ENCODE measurements around the gene FBXW8. TPM values are rescaled to one million over a fixed set of nuclear protein-coding genes. Genes with fewer than 3 reads are reported as not detected.

The FBXW8 gene
- total and polyA plus RNA-seq, 2 experiments from 2014 or later = 17.0 to 20.6 TPM

DNA sequence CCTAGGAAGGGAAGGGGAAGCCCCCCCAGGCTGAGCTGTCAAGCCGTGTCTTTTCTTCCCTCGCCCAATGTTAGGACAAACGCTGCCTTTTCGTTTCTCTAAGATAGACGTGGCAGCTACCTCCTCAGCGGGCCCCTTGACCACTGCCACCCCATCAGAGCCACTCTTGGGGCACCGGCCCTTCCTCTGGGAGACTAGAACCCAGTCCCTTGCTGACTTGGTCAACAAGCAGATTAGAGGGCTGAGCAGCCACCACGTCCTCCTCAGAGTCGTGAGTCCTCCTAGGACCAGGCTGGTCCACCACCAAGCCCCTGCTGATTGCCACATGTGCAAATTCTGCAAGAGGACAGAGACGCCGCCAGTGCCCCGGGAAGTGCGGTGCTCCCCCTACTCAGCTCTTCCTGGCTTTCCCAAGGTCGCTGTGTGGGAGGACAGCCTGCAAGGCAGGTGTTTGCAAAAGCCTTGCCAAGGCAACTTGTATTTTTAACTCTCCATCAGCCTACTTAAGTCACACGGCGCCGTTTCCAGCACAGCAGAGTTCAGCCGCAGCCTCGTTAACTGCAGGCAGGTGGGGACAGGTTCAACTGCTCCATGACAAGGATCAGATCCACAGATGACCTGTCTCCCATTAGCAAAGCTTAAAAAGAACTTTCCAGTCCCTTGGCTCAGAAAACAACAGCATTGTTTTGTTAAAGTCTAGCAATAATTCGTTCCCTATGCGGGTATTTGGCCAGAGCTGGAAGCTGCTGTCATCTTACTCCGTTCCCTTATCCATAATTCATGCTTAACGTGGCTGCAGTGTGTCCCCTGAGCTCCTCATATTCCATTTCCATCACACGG lies 122.9 kb downstream of the FBXW8 start:
- Histone ChIP-seq H3K4me1 (ENCODE audit: insufficient read depth) (peaks cover 23% of the 10 kb centered on the region), H3K9me3 (ENCODE audit: low read depth) (no peaks in the 10 kb centered on the region), H4K20me1 (ENCODE audit: insufficient read depth, poor library complexity, severe bottlenecking) (no peaks in the 10 kb centered on the region), H2AFZ (no peak overlapping the region), H3K4me2 (no peak overlapping the region), H3K79me2 (no peaks in the 10 kb centered on the region), H3K9me2 (replicated peaks; ENCODE audit: insufficient read depth) (no peaks in the 10 kb centered on the region), H3K36me3 (replicated peaks; ENCODE audit: insufficient read depth, low read depth) (no peaks in the 10 kb centered on the region), H3K27ac (no peak overlapping the region), H3K4me3 (no peak overlapping the region), H3K27me3 (no peaks in the 10 kb centered on the region)
- WGBS (ENCODE audit: low lambda C conversion rate, missing lambda C conversion rate) = 64% methylated on average over 24 of the region's 24 CpGs
- TF ChIP-seq EZH2phosphoT487 (IDR thresholded peaks at IDR 0.05; ENCODE audit: low read depth, severe bottlenecking, unreplicated experiment) (no peak), CTCF (IDR thresholded peaks at IDR 0.05; ENCODE audit: poor library complexity) (no peak), EZH2 (IDR thresholded peaks at IDR 0.05; ENCODE audit: borderline replicate concordance) (no peak)
- no peak for DNase-seq (ENCODE audit: low spot score)

- Histone ChIP-seq H3K27ac (no peak overlapping the region), H3K27me3 (no peaks in the 10 kb centered on the region), H4K20me1 (ENCODE audit: insufficient read depth, poor library complexity, severe bottlenecking) (no peaks in the 10 kb centered on the region), H3K4me1 (ENCODE audit: insufficient read depth) (peaks cover 23% of the 10 kb centered on the region), H2AFZ (no peak overlapping the region), H3K4me2 (no peak overlapping the region), H3K4me3 (no peak overlapping the region), H3K79me2 (no peaks in the 10 kb centered on the region), H3K36me3 (replicated peaks; ENCODE audit: insufficient read depth, low read depth) (no peaks in the 10 kb centered on the region), H3K9me3 (ENCODE audit: low read depth) (no peaks in the 10 kb centered on the region), H3K9me2 (replicated peaks; ENCODE audit: insufficient read depth) (no peaks in the 10 kb centered on the region)
- 68% methylated on average over 10 of the region's 10 CpGs for whole genome bisulfite sequencing (ENCODE audit: low lambda C conversion rate, missing lambda C conversion rate)
- TF ChIP-seq EZH2 (IDR thresholded peaks at IDR 0.05; ENCODE audit: borderline replicate concordance) = no peak
- TF ChIP-seq CTCF (IDR thresholded peaks at IDR 0.05; ENCODE audit: poor library complexity) = no peak
- no peak for TF ChIP-seq EZH2phosphoT487 (IDR thresholded peaks at IDR 0.05; ENCODE audit: low read depth, severe bottlenecking, unreplicated experiment)
- no peak for DNase-seq (ENCODE audit: low spot score)
Observed at GRCh38 chr12:117034249-117034648, 123.5 kb downstream of the FBXW8 start.

- 89% methylated on average over 17 of the region's 17 CpGs for WGBS (ENCODE audit: low lambda C conversion rate, missing lambda C conversion rate)
Observed at GRCh38 chr12:117034701-117035151, 124.0 kb downstream of the FBXW8 start.

More at GRCh38 chr12:117034701-117035151, 124.0 kb downstream of the FBXW8 start:
- H3K4me3 ChIP-seq = no peak overlapping the region
- H3K27ac ChIP-seq = no peak overlapping the region
- no peak for TF ChIP-seq CTCF (IDR thresholded peaks at IDR 0.05; ENCODE audit: poor library complexity)
- TF ChIP-seq EZH2phosphoT487 (IDR thresholded peaks at IDR 0.05; ENCODE audit: low read depth, severe bottlenecking, unreplicated experiment) = no peak
- TF ChIP-seq EZH2 (IDR thresholded peaks at IDR 0.05; ENCODE audit: borderline replicate concordance) = no peak
- H3K4me1 ChIP-seq (ENCODE audit: insufficient read depth) = peaks cover 23% of the 10 kb centered on the region
- no peak overlapping the region for H3K4me2 ChIP-seq
- no peaks in the 10 kb centered on the region for H3K36me3 ChIP-seq (replicated peaks; ENCODE audit: insufficient read depth, low read depth)
- H3K79me2 ChIP-seq = no peaks in the 10 kb centered on the region
- no peak for DNase-seq (ENCODE audit: low spot score)
- no peaks in the 10 kb centered on the region for H3K9me2 ChIP-seq (replicated peaks; ENCODE audit: insufficient read depth)
- no peak overlapping the region for H2AFZ ChIP-seq
- H3K9me3 ChIP-seq (ENCODE audit: low read depth) = no peaks in the 10 kb centered on the region
- no peaks in the 10 kb centered on the region for H4K20me1 ChIP-seq (ENCODE audit: insufficient read depth, poor library complexity, severe bottlenecking)
- H3K27me3 ChIP-seq = no peaks in the 10 kb centered on the region
